GM10266 (cell line): ENCODE measurements around the gene WWC2.

Source experiments
- DNase-seq: peaks from one replicate; pipeline ENCODE4 v3.0.0; 2012; ENCODE audit errors: extremely low spot score
- CTCF ChIP-seq: IDR thresholded peaks from 2 replicates; pipeline ENCODE4 v1.5.1; 2012; ENCODE audit warnings: mild to moderate bottlenecking, low read depth; ENCODE audit not compliant: control insufficient read depth, insufficient read depth; ENCODE audit errors: missing control alignments

WWC2 gene

GRCh38 chr4:183332447-183332846 is 233.4 kb downstream of the WWC2 start:
- no peak for TF ChIP-seq CTCF
- no peak for DNase-seq

- DNase-seq: no peak
- TF ChIP-seq CTCF: no peak
Observed at GRCh38 chr4:183333202-183333601, 234.1 kb downstream of the WWC2 start.

- DNase-seq: no peak
- no peak for TF ChIP-seq CTCF
Observed at GRCh38 chr4:183333983-183334382, 234.9 kb downstream of the WWC2 start.

GRCh38 chr4:183335369-183335940 is 236.4 kb downstream of the WWC2 start:
- DNase-seq: no peak
- TF ChIP-seq CTCF: no peak

- no peak for TF ChIP-seq CTCF
- DNase-seq: no peak
Observed at GRCh38 chr4:183337349-183337748, 238.3 kb downstream of the WWC2 start.

GRCh38 chr4:183337833-183338232 is 238.8 kb downstream of the WWC2 start:
- no peak for TF ChIP-seq CTCF
- no peak for DNase-seq

- no peak for TF ChIP-seq CTCF
- no peak for DNase-seq
Observed at GRCh38 chr4:183342541-183343533, 243.8 kb downstream of the WWC2 start.
